HCT116 (cell line): ENCODE results near the gene PILRA. TPM values are rescaled to one million over a fixed set of nuclear protein-coding genes. Genes with fewer than 3 reads are reported as not detected.

Source experiments
- ATAC-seq: fragments of 200-7000 bp; cut with Tn5 transposase; 2 replicates; pipeline ENCODE4 v1.9.1; 2020; ENCODE audit warnings: mild to moderate bottlenecking, moderate library complexity
- BruUV-seq: library from RNA; stranded (reverse); fragments of 400-500 nt; replicated peaks from 2 replicates; lab custom pipeline; 2021; lab: Mats Ljungman, UMichigan
- CTCF ChIA-PET: fragments of 300-600 bp; sonication (Branson Sonifier 250); formaldehyde crosslinking; loops from one replicate; lab custom pipeline; 2021; ENCODE audit warnings: antibody characterized with exemption; lab: Charles Lee
- POLR2A ChIA-PET: fragments of 300-600, 350-600 bp; sonication (Branson Sonifier 250); formaldehyde crosslinking; loops from one replicate; lab custom pipeline; 2021; ENCODE audit warnings: antibody characterized with exemption; lab: Charles Lee
- RAD21 ChIA-PET, 2 experiments: fragments of 300-600 bp; sonication (Branson Sonifier 250); formaldehyde crosslinking; loops; one replicate each; lab custom pipeline; 2023; ENCODE audit warnings: low total read pairs in 2 of 2; ENCODE audit not compliant: uncharacterized antibody in 2 of 2, unreplicated experiment in 2 of 2, low non-redundant PET in 1 of 2; lab: Charles Lee
- DNase-seq: peaks from one replicate; pipeline ENCODE4 v3.0.0-alpha.2; 2010; ENCODE audit warnings: low read depth, low spot score
- H2AFZ ChIP-seq: fragments of 200-600 bp; shearing (Covaris generic), sonication (generic); 2 replicates; pipeline ENCODE4 v1.6.1; 2017; ENCODE audit warnings: low read depth, mixed run types, mixed read lengths, antibody characterized with exemption, low read length; ENCODE audit not compliant: poor library complexity, severe bottlenecking
- H3K27ac ChIP-seq: 2 replicates; pipeline ENCODE4 v1.5.1; 2012; ENCODE audit warnings: low read depth, low read length
- H3K27me3 ChIP-seq: fragments of 200-600 bp; sonication (generic); 2 replicates; pipeline ENCODE4 v1.6.1; 2016; ENCODE audit warnings: mixed run types, low read length, mixed read lengths; ENCODE audit not compliant: insufficient read depth
- H3K36me3 ChIP-seq, 2 experiments: fragments of 200-500 bp in 1 of 2; fragments of 200-600 bp in 1 of 2; sonication (Bioruptor generic) in 1 of 2; sonication (generic) in 1 of 2; 2 replicates each; pipeline versions ENCODE4 v1.5.1 to v1.6.1; 2014 to 2016; ENCODE audit warnings: low read length in 2 of 2, inconsistent platforms in 1 of 2, mixed read lengths in 1 of 2, mixed run types in 1 of 2; ENCODE audit not compliant: insufficient read depth in 2 of 2, control insufficient read depth in 1 of 2
- H3K4me1 ChIP-seq, 2 experiments: fragments of 200-600 bp in 1 of 2; sonication (generic) in 1 of 2; 2 replicates each; pipeline versions ENCODE4 v1.5.1 to v1.6.1; 2012 to 2017; ENCODE audit warnings: low read length in 2 of 2, inconsistent platforms in 1 of 2, mild to moderate bottlenecking in 1 of 2, mixed read lengths in 1 of 2, mixed run types in 1 of 2, moderate library complexity in 1 of 2; ENCODE audit not compliant: insufficient read depth in 2 of 2, control insufficient read depth in 1 of 2
- H3K4me2 ChIP-seq: fragments of 200-600 bp; sonication (generic); 2 replicates; pipeline ENCODE4 v1.6.1; 2017; ENCODE audit warnings: mixed run types, low read length, mixed read lengths
- H3K4me3 ChIP-seq, 2 experiments: fragments of 200-600 bp in 1 of 2; sonication (generic) in 1 of 2; replicated peaks in 1 of 2; 2 replicates each; pipeline ENCODE4 v1.5.1; 2011 to 2016; ENCODE audit warnings: low read length in 2 of 2, control low read depth in 1 of 2, low read depth in 1 of 2, mild to moderate bottlenecking in 1 of 2, mixed read lengths in 1 of 2, mixed run types in 1 of 2
- H3K79me2 ChIP-seq: fragments of 200-600 bp; sonication (generic); 2 replicates; pipeline ENCODE4 v1.6.1; 2017; ENCODE audit warnings: mild to moderate bottlenecking, mixed run types, low read length, moderate library complexity, mixed read lengths; ENCODE audit not compliant: insufficient read depth
- H3K9ac ChIP-seq: fragments of 200-600 bp; sonication (generic); 2 replicates; pipeline ENCODE4 v1.6.1; 2016; ENCODE audit warnings: low read length, mixed read lengths
- H3K9me2 ChIP-seq: fragments of 200-600 bp; sonication (generic), shearing (Covaris generic); 2 replicates; pipeline ENCODE4 v1.6.1; 2017; ENCODE audit warnings: mixed run types, mild to moderate bottlenecking, moderate library complexity; ENCODE audit not compliant: insufficient read depth
- H3K9me3 ChIP-seq, 2 experiments: fragments of 200-500 bp in 1 of 2; fragments of 200-600 bp in 1 of 2; sonication (Bioruptor generic) in 1 of 2; sonication (generic) in 1 of 2; 2 replicates each; pipeline ENCODE4 v1.6.1; 2014 to 2017; ENCODE audit warnings: low read length in 2 of 2, mixed read lengths in 2 of 2, inconsistent platforms in 1 of 2, low read depth in 1 of 2, mild to moderate bottlenecking in 1 of 2, mixed run types in 1 of 2, moderate library complexity in 1 of 2; ENCODE audit not compliant: control insufficient read depth in 1 of 2, insufficient read depth in 1 of 2
- H4K20me1 ChIP-seq: fragments of 200-600 bp; sonication (generic), shearing (Covaris generic); 2 replicates; pipeline ENCODE4 v1.6.1; 2017; ENCODE audit warnings: mixed run types, mild to moderate bottlenecking, moderate library complexity; ENCODE audit not compliant: insufficient read depth
- CBX3 ChIP-seq: IDR thresholded peaks from 2 replicates; pipeline ENCODE4 v1.6.1; 2012; ENCODE audit warnings: low read depth
- CEBPB ChIP-seq: IDR thresholded peaks from 2 replicates; pipeline ENCODE4 v1.6.1; 2012; ENCODE audit warnings: low read depth
- CTCF ChIP-seq, 3 experiments: fragments of 200-600 bp in 1 of 3; sonication (generic) in 1 of 3; IDR thresholded peaks in 2 of 3; conservative IDR thresholded peaks in 1 of 3; 2 replicates each; pipeline ENCODE4 v1.5.1; 2012 to 2017; ENCODE audit warnings: low read depth in 2 of 3, low read length in 2 of 3, antibody characterized with exemption in 1 of 3, borderline replicate concordance in 1 of 3, control low read depth in 1 of 3, mild to moderate bottlenecking in 1 of 3, mixed read lengths in 1 of 3, mixed run types in 1 of 3, moderate library complexity in 1 of 3; ENCODE audit not compliant: insufficient read depth in 1 of 3
- EGR1 ChIP-seq: IDR thresholded peaks from 2 replicates; pipeline ENCODE4 v1.6.1; 2012; ENCODE audit warnings: low read depth
- ELF1 ChIP-seq: IDR thresholded peaks from 2 replicates; pipeline ENCODE4 v1.6.1; 2012; ENCODE audit warnings: low read depth, borderline replicate concordance
- EZH2 ChIP-seq: fragments of 200-600 bp; sonication (generic); IDR thresholded peaks from 2 replicates; pipeline ENCODE4 v1.6.1; 2017; ENCODE audit warnings: antibody characterized with exemption, mixed run types
- EZH2phosphoT487 ChIP-seq: fragments of 200-600 bp; IDR thresholded peaks from 2 replicates; pipeline ENCODE4 v1.6.1; 2018; ENCODE audit warnings: antibody characterized with exemption, borderline replicate concordance
- FOSL1 ChIP-seq: IDR thresholded peaks from 2 replicates; pipeline ENCODE4 v1.6.1; 2012; ENCODE audit warnings: low read depth
- JUND ChIP-seq: IDR thresholded peaks from 2 replicates; pipeline ENCODE4 v1.6.1; 2012
- POLR2A ChIP-seq: IDR thresholded peaks from 2 replicates; pipeline ENCODE4 v1.7.0; 2011; ENCODE audit warnings: borderline replicate concordance; ENCODE audit not compliant: insufficient read depth, insufficient read length; ENCODE audit errors: extremely low read depth
- RAD21 ChIP-seq: IDR thresholded peaks from 2 replicates; pipeline ENCODE4 v1.6.1; 2012; ENCODE audit warnings: low read depth, mild to moderate bottlenecking
- SP1 ChIP-seq: IDR thresholded peaks from 2 replicates; pipeline ENCODE4 v1.6.1; 2012; ENCODE audit warnings: low read depth
- TCF7L2 ChIP-seq: IDR thresholded peaks from 2 replicates; pipeline ENCODE4 v1.7.0; 2011; ENCODE audit warnings: borderline replicate concordance, inconsistent platforms; ENCODE audit not compliant: insufficient read depth, insufficient read length; ENCODE audit errors: extremely low read depth
- YY1 ChIP-seq: IDR thresholded peaks from 2 replicates; pipeline ENCODE4 v1.6.1; 2011; ENCODE audit warnings: low read length, low read depth, moderate library complexity, mild to moderate bottlenecking; ENCODE audit not compliant: insufficient replicate concordance; ENCODE audit errors: extremely low read depth
- ZNF274 ChIP-seq: fragments of 200-500 bp; sonication (Bioruptor generic); IDR thresholded peaks from 2 replicates; pipeline ENCODE4 v1.6.1; 2014; ENCODE audit warnings: mild to moderate bottlenecking, low read depth, low read length, inconsistent platforms
- intact Hi-C: fragments of 100-400 bp; cut with micrococcal nuclease; formaldehyde crosslinking; loops from 2 replicates; pipeline ENCODE4 v1.10.0; 2022
- total RNA-seq: library from RNA; stranded (reverse); gene quantifications from one replicate; pipeline ENCODE4 v1.2.1, GENCODE V29; 2021; ENCODE audit not compliant: unreplicated experiment
- TF ChIP-seq, protein P1 (sequence below): IDR thresholded peaks from 2 replicates; pipeline ENCODE4 v1.6.1; 2012; ENCODE audit warnings: low read depth
- TF ChIP-seq, protein P2 (sequence below): IDR thresholded peaks from 2 replicates; pipeline ENCODE4 v1.6.1; 2012
- TF ChIP-seq, protein P3 (sequence below): IDR thresholded peaks from 2 replicates; pipeline ENCODE4 v1.6.1; 2011; ENCODE audit warnings: mild to moderate bottlenecking, low read length, moderate library complexity; ENCODE audit not compliant: insufficient replicate concordance; ENCODE audit errors: extremely low read depth

PILRA gene
- total RNA-seq, 1 experiment from 2014 or later = 1.8 TPM

DNA sequence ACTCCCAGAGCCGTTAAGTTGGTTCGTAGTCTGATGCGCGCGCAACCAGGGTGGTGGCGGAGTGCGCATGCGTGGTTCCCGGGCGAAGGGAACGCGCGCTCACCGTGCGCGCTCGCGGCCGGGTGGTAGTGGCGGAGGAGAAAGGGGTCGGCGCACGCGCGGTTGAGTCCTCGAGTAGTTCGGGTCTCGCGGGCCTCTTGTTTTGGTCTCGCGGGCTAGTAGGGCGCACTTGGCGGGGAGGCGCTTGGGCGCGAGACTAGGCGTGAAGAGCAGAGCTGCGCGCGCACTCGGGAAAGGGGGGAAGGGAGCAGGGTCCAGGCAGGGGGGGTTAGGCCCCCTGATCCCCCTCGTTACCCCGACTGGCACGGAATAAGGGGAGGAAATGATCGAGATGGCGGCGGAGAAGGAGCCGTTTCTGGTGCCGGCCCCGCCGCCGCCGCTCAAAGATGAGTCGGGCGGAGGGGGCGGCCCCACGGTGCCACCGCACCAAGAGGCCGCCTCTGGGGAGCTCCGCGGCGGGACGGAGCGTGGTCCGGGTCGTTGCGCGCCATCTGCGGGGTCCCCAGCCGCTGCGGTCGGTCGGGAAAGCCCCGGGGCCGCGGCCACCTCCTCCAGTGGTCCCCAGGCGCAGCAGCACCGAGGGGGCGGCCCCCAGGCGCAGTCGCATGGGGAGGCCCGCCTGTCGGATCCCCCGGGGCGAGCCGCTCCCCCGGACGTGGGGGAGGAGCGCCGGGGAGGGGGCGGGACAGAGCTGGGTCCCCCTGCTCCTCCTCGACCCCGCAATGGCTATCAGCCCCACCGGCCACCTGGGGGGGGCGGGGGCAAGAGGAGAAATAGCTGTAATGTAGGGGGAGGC lies 56.6 kb downstream of the PILRA start, which contains the start of gene MEPCE:
TSS of gene MEPCE (plus strand) at position 195 of the 856 bp plus-strand sequence. CDS start at position 383, 188 bp downstream.
- H3K4me2 ChIP-seq = peak within 1 kb of the TSS; percentile 89
- peak; percentile 65 for ATAC-seq
- H3K9me2 ChIP-seq = no peaks in the 10 kb centered on the region
- H3K27me3 ChIP-seq = no peaks in the 10 kb centered on the region
- H3K79me2 ChIP-seq = peaks cover 52% of the 10 kb centered on the region
- ChIA-PET POLR2A (interaction anchor here (0.8 to 2.5 kb wide), 15 partner anchors 7 to 655 kb away, joined by 3 to 15 read pairs (median 5); partner anchors contain the start of genes AGFG2, AP4M1, FBXO24 and LRCH4), RAD21 (interaction anchor here in 1 of 2 experiments (0.6 kb wide), 2 partner anchors 208 to 434 kb away, joined by 3 to 4 read pairs; no protein-coding TSS in a partner anchor), CTCF (interaction anchor here (1.0 to 2.6 kb wide), 3 partner anchors 20 to 50 kb away, joined by 4 to 12 read pairs (median 4); partner anchors contain the start of gene TSC22D4)
- H2AFZ ChIP-seq = no peak within 1 kb of the TSS
- H3K27ac ChIP-seq = peak within 1 kb of the TSS; percentile 99
- intact Hi-C loops = no loop called here
- peaks cover 5 to 31% of the 10 kb centered on the region in 2 experiments; a peak in 2 of 4 replicates for H3K36me3 ChIP-seq
- no peaks in the 10 kb centered on the region for H3K9me3 ChIP-seq
- peak within 1 kb of the TSS; percentile 82 to 85 for H3K4me3 ChIP-seq
- H4K20me1 ChIP-seq = no peaks in the 10 kb centered on the region
- H3K9ac ChIP-seq = peak within 1 kb of the TSS; percentile 89
- H3K4me1 ChIP-seq = peaks cover 0 to 60% of the 10 kb centered on the region in 2 experiments
- TSS peak; percentile 67 for BruUV-seq
- peak; percentile 89 for DNase-seq
- TF ChIP-seq, protein P1, sequence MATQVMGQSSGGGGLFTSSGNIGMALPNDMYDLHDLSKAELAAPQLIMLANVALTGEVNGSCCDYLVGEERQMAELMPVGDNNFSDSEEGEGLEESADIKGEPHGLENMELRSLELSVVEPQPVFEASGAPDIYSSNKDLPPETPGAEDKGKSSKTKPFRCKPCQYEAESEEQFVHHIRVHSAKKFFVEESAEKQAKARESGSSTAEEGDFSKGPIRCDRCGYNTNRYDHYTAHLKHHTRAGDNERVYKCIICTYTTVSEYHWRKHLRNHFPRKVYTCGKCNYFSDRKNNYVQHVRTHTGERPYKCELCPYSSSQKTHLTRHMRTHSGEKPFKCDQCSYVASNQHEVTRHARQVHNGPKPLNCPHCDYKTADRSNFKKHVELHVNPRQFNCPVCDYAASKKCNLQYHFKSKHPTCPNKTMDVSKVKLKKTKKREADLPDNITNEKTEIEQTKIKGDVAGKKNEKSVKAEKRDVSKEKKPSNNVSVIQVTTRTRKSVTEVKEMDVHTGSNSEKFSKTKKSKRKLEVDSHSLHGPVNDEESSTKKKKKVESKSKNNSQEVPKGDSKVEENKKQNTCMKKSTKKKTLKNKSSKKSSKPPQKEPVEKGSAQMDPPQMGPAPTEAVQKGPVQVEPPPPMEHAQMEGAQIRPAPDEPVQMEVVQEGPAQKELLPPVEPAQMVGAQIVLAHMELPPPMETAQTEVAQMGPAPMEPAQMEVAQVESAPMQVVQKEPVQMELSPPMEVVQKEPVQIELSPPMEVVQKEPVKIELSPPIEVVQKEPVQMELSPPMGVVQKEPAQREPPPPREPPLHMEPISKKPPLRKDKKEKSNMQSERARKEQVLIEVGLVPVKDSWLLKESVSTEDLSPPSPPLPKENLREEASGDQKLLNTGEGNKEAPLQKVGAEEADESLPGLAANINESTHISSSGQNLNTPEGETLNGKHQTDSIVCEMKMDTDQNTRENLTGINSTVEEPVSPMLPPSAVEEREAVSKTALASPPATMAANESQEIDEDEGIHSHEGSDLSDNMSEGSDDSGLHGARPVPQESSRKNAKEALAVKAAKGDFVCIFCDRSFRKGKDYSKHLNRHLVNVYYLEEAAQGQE = no peak
- no peak for TF ChIP-seq CTCF (IDR thresholded peaks at IDR 0.05 in 2 of 3, conservative IDR thresholded peaks at IDR 0.05 in 1 of 3; ENCODE audit: borderline replicate concordance in 1 of 3, insufficient read depth in 1 of 3, low read depth in 2 of 3, low read length in 2 of 3)
- TF ChIP-seq ZNF274 = no peak
- TF ChIP-seq, protein P2, sequence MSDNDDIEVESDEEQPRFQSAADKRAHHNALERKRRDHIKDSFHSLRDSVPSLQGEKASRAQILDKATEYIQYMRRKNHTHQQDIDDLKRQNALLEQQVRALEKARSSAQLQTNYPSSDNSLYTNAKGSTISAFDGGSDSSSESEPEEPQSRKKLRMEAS = no peak
- no peak for TF ChIP-seq FOSL1
- no peak for TF ChIP-seq RAD21
- no peak for TF ChIP-seq CEBPB
- TF ChIP-seq EZH2phosphoT487 = no peak
- no peak for TF ChIP-seq ELF1
- TF ChIP-seq, protein P3, sequence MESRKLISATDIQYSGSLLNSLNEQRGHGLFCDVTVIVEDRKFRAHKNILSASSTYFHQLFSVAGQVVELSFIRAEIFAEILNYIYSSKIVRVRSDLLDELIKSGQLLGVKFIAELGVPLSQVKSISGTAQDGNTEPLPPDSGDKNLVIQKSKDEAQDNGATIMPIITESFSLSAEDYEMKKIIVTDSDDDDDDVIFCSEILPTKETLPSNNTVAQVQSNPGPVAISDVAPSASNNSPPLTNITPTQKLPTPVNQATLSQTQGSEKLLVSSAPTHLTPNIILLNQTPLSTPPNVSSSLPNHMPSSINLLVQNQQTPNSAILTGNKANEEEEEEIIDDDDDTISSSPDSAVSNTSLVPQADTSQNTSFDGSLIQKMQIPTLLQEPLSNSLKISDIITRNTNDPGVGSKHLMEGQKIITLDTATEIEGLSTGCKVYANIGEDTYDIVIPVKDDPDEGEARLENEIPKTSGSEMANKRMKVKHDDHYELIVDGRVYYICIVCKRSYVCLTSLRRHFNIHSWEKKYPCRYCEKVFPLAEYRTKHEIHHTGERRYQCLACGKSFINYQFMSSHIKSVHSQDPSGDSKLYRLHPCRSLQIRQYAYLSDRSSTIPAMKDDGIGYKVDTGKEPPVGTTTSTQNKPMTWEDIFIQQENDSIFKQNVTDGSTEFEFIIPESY = peak; percentile 87
- TF ChIP-seq CBX3 = no peak
- TF ChIP-seq POLR2A = peak; percentile 9
- peak; percentile 9 for TF ChIP-seq YY1
- TF ChIP-seq EZH2 = no peak
- no peak for TF ChIP-seq SP1
- no peak for TF ChIP-seq EGR1
- TF ChIP-seq JUND = no peak
- no peak for TF ChIP-seq TCF7L2
